GM23338 (cell line): Measurements from ENCODE around the gene HDDC3. TPM values are rescaled to one million over a fixed set of nuclear protein-coding genes. Genes with fewer than 3 reads are reported as not detected.

Experiments used
- ATAC-seq: fragments of 200-7000 bp; cut with Tn5 transposase; 3 replicates; pipeline ENCODE4 v1.9.1; 2020
- DNase-seq: peaks from one replicate; pipeline ENCODE4 v3.0.0-alpha.2; 2015; ENCODE audit warnings: low spot score
- H2AFZ ChIP-seq: fragments of 200-600 bp; sonication (generic); 2 replicates; pipeline ENCODE4 v1.8.0; 2016; ENCODE audit warnings: antibody characterized with exemption, mild to moderate bottlenecking, moderate library complexity
- H3F3A ChIP-seq: fragments of 200-600 bp; sonication (generic); replicated peaks from 2 replicates; pipeline ENCODE4 v1.8.0; 2017; ENCODE audit warnings: antibody characterized with exemption, mixed run types, low read depth
- H3K27ac ChIP-seq: fragments of 200-600 bp; sonication (generic); 2 replicates; pipeline ENCODE4 v1.6.1; 2016; ENCODE audit warnings: low read depth
- H3K27me3 ChIP-seq: fragments of 200-600 bp; sonication (generic); 2 replicates; pipeline ENCODE4 v1.8.0; 2016; ENCODE audit warnings: mild to moderate bottlenecking, mixed run types, moderate library complexity; ENCODE audit not compliant: insufficient read depth
- H3K36me3 ChIP-seq: fragments of 200-600 bp; sonication (generic); 2 replicates; pipeline ENCODE4 v1.8.0; 2016; ENCODE audit warnings: mild to moderate bottlenecking; ENCODE audit not compliant: insufficient read depth
- H3K4me1 ChIP-seq: fragments of 200-600 bp; sonication (generic); 2 replicates; pipeline ENCODE4 v1.8.0; 2016; ENCODE audit warnings: mild to moderate bottlenecking, moderate library complexity; ENCODE audit not compliant: insufficient read depth
- H3K4me2 ChIP-seq: fragments of 200-600 bp; sonication (generic); 2 replicates; pipeline ENCODE4 v1.7.1; 2017; ENCODE audit warnings: mixed run types
- H3K4me3 ChIP-seq: fragments of 200-600 bp; sonication (generic); 2 replicates; pipeline ENCODE4 v1.6.1; 2016; ENCODE audit warnings: mixed run types
- H3K79me2 ChIP-seq: fragments of 200-600 bp; sonication (generic); replicated peaks from 2 replicates; pipeline ENCODE4 v1.8.0; 2017; ENCODE audit warnings: mild to moderate bottlenecking; ENCODE audit not compliant: insufficient read depth
- H3K9me2 ChIP-seq: fragments of 200-600 bp; sonication (generic); 2 replicates; pipeline ENCODE4 v1.8.0; 2017; ENCODE audit not compliant: insufficient read depth
- H4K20me1 ChIP-seq: fragments of 200-600 bp; sonication (generic); replicated peaks from 2 replicates; pipeline ENCODE4 v1.8.0; 2017; ENCODE audit warnings: mild to moderate bottlenecking; ENCODE audit not compliant: insufficient read depth
- H3K27ac Mint-ChIP-seq: 2 replicates; pipeline ENCODE4 v1.8.0; 2020; ENCODE audit warnings: inconsistent platforms, mild to moderate bottlenecking, moderate library complexity, mixed read lengths
- H3K27me3 Mint-ChIP-seq: 3 replicates; pipeline ENCODE4 v1.8.0; 2022; ENCODE audit warnings: low read depth, mild to moderate bottlenecking, moderate library complexity, mixed read lengths, inconsistent platforms; ENCODE audit not compliant: insufficient read depth, poor library complexity
- H3K36me3 Mint-ChIP-seq: 3 replicates; pipeline ENCODE4 v1.8.0; 2021; ENCODE audit warnings: low read depth, mild to moderate bottlenecking, inconsistent platforms, moderate library complexity, mixed read lengths
- H3K4me1 Mint-ChIP-seq: 3 replicates; pipeline ENCODE4 v1.8.0; 2020; ENCODE audit warnings: mild to moderate bottlenecking, inconsistent platforms, mixed read lengths
- H3K4me3 Mint-ChIP-seq: 3 replicates; pipeline ENCODE4 v1.8.0; 2021; ENCODE audit warnings: moderate library complexity, mild to moderate bottlenecking, inconsistent platforms, mixed read lengths
- H3K9me3 Mint-ChIP-seq: 3 replicates; pipeline ENCODE4 v1.8.0; 2020; ENCODE audit warnings: moderate library complexity, mild to moderate bottlenecking, inconsistent platforms, mixed read lengths
- CTCF ChIP-seq, 2 experiments: fragments of 200-600 bp in 1 of 2; sonication (generic) in 1 of 2; conservative IDR thresholded peaks; 2 replicates each; pipeline versions ENCODE4 v1.5.1 to v1.6.1; 2016 to 2017; ENCODE audit warnings: antibody characterized with exemption in 2 of 2, low read depth in 2 of 2, mild to moderate bottlenecking in 2 of 2, moderate library complexity in 1 of 2
- JUNB ChIP-seq: IDR thresholded peaks from one replicate; pipeline ENCODE4 v1.6.1; 2016; ENCODE audit warnings: antibody characterized with exemption; ENCODE audit not compliant: unreplicated experiment
- NANOG ChIP-seq: IDR thresholded peaks from 2 replicates; pipeline ENCODE4 v1.6.1; 2016; ENCODE audit warnings: antibody characterized with exemption, borderline replicate concordance
- REST ChIP-seq: IDR thresholded peaks from one replicate; pipeline ENCODE4 v1.6.1; 2018; ENCODE audit warnings: antibody characterized with exemption; ENCODE audit not compliant: unreplicated experiment
- STAT1 ChIP-seq: IDR thresholded peaks from one replicate; pipeline ENCODE4 v1.6.1; 2016; ENCODE audit warnings: antibody characterized with exemption; ENCODE audit not compliant: unreplicated experiment
- ZNF462 ChIP-seq: fragments of 250-450 bp; sonication (Bioruptor Pico); IDR thresholded peaks from 2 replicates; pipeline ENCODE4 v1.5.0; 2020; ENCODE audit warnings: mild to moderate bottlenecking, moderate library complexity
- polyA plus RNA-seq: library from polyadenylated mRNA; unstranded; fragments of >200 nt; fragmentation: Nextera tagmentation; extraction: Ambion mirVana; gene quantifications from 2 replicates; pipeline ENCODE4 v1.2.1, GENCODE V29; 2016
- total RNA-seq: library from RNA; depleted of rRNA; stranded (reverse); fragments of >200 nt; shearing (Covaris generic); gene quantifications from 2 replicates; pipeline ENCODE4 v1.2.3, GENCODE V29; 2014
- TF ChIP-seq, protein P1 (sequence below): IDR thresholded peaks from 2 replicates; pipeline ENCODE4 v1.6.1; 2016; ENCODE audit warnings: antibody characterized with exemption

Gene HDDC3
- total and polyA plus RNA-seq, 2 experiments from 2014 or later = 17.4 to 19.0 TPM

GRCh38 chr15:90914305-90915080 lies 17.9 kb downstream of the HDDC3 start (continued):
- TF ChIP-seq ZNF462 (CRISPR knock-in tag) (no peak), JUNB (no peak), CTCF (conservative IDR thresholded peaks at IDR 0.05; ENCODE audit: low read depth in 2 of 2) (no peak)
- TF ChIP-seq, protein P1, sequence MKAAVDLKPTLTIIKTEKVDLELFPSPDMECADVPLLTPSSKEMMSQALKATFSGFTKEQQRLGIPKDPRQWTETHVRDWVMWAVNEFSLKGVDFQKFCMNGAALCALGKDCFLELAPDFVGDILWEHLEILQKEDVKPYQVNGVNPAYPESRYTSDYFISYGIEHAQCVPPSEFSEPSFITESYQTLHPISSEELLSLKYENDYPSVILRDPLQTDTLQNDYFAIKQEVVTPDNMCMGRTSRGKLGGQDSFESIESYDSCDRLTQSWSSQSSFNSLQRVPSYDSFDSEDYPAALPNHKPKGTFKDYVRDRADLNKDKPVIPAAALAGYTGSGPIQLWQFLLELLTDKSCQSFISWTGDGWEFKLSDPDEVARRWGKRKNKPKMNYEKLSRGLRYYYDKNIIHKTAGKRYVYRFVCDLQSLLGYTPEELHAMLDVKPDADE = no peak

DNA sequence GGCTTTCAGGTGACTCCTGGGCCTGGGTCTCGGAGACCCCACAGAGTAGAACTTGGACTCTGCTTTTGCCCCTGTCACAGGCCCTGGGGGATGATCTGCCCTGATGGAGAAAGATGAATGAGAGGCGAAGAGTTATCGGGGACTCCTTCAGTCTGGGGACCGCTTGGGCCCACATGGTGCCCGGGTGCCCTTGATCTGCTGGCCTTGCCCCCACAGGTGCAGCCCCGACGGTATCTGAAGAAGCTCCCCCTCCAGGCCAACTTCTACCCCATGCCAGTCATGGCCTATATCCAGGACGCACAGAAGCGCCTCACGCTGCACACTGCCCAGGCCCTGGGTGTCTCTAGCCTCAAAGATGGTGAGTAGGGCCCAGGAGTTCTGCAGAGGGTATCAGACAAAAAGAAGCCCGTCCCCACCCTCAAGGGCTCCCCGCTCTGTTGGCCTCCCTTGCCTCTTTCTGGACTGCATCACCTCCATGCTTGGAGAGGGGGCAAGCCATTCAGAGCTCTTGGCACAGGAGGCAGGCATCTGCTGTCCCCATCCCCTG lies 18.9 kb downstream of the HDDC3 start:
- H3K27me3 Mint-ChIP-seq = peaks cover 6% of the 10 kb centered on the region
- no peaks in the 10 kb centered on the region for H3K4me1 ChIP-seq
- TF ChIP-seq STAT1 (no peak), NANOG (no peak), REST (no peak)

More for the DNA sequence above, 18.9 kb downstream of the HDDC3 start:
- no peak overlapping the region for H3K27ac ChIP-seq
- no peaks in the 10 kb centered on the region for H3K36me3 ChIP-seq
- no peak overlapping the region for H3K4me3 ChIP-seq
- ATAC-seq (no peak), DNase-seq (no peak)
- H3K9me2 ChIP-seq = no peaks in the 10 kb centered on the region
- no peaks in the 10 kb centered on the region for H3F3A ChIP-seq
- no peaks in the 10 kb centered on the region for H4K20me1 ChIP-seq
- H3K9me3 Mint-ChIP-seq = no peaks in the 10 kb centered on the region
- H3K4me2 ChIP-seq = no peak overlapping the region
- H3K4me3 Mint-ChIP-seq = no peak overlapping the region
- no peaks in the 10 kb centered on the region for H3K27me3 ChIP-seq
- no peak overlapping the region for H2AFZ ChIP-seq
- H3K27ac Mint-ChIP-seq = no peak overlapping the region
- peaks cover 6% of the 10 kb centered on the region for H3K4me1 Mint-ChIP-seq
- peaks cover 5% of the 10 kb centered on the region for H3K36me3 Mint-ChIP-seq
- H3K79me2 ChIP-seq = no peaks in the 10 kb centered on the region
